Fibroblast of lung (primary cell): ENCODE data around the gene ZDHHC1. TPM values are rescaled to one million over a fixed set of nuclear protein-coding genes. Genes with fewer than 3 reads are reported as not detected.

ENCODE experiments used
- DNase-seq, 2 donors: peaks; one replicate each; pipeline versions ENCODE4 v3.0.0 to v3.0.0-alpha.2; 2010; ENCODE audit warnings: low read depth in 2 of 2
- H2AFZ ChIP-seq: 2 replicates; pipeline ENCODE4 v1.5.1; 2012; ENCODE audit warnings: low read length, control low read depth, inconsistent platforms
- H3K27ac ChIP-seq: 2 replicates; pipeline ENCODE4 v1.5.1; 2011; ENCODE audit warnings: low read length, control low read depth; ENCODE audit not compliant: insufficient read depth
- H3K27me3 ChIP-seq: 2 replicates; pipeline ENCODE4 v1.5.1; 2011; ENCODE audit warnings: mild to moderate bottlenecking, low read length; ENCODE audit not compliant: control insufficient read depth, insufficient read depth
- H3K36me3 ChIP-seq: 2 replicates; pipeline ENCODE4 v1.5.1; 2011; ENCODE audit warnings: low read length; ENCODE audit not compliant: control insufficient read depth, insufficient read depth
- H3K4me1 ChIP-seq: 2 replicates; pipeline ENCODE4 v1.5.1; 2011; ENCODE audit warnings: low read length; ENCODE audit not compliant: control insufficient read depth, insufficient read depth; ENCODE audit errors: extremely low read depth
- H3K4me2 ChIP-seq: 2 replicates; pipeline ENCODE4 v1.5.1; 2011; ENCODE audit warnings: low read length, control low read depth; ENCODE audit not compliant: insufficient read depth; ENCODE audit errors: extremely low read depth
- H3K4me3 ChIP-seq, 4 experiments: fragments of 200-600 bp in 1 of 4; sonication (generic) in 1 of 4; replicated peaks in 1 of 4; 2 replicates each; pipeline ENCODE4 v1.5.1; 2011 to 2016; ENCODE audit warnings: low read length in 4 of 4, low read depth in 3 of 4, mild to moderate bottlenecking in 3 of 4, control low read depth in 2 of 4, inconsistent platforms in 1 of 4, mixed read lengths in 1 of 4; ENCODE audit not compliant: insufficient read depth in 1 of 4; ENCODE audit errors: control extremely low read depth in 1 of 4
- H3K79me2 ChIP-seq: 2 replicates; pipeline ENCODE4 v1.5.1; 2012; ENCODE audit warnings: mild to moderate bottlenecking, low read length, inconsistent platforms; ENCODE audit not compliant: control insufficient read depth, insufficient read depth
- H3K9ac ChIP-seq: 2 replicates; pipeline ENCODE4 v1.5.1; 2011; ENCODE audit warnings: mild to moderate bottlenecking, low read length, control low read depth; ENCODE audit not compliant: insufficient read depth
- H3K9me3 ChIP-seq: 2 replicates; pipeline ENCODE4 v1.5.1; 2012; ENCODE audit warnings: low read depth, low read length; ENCODE audit not compliant: control insufficient read depth, insufficient read depth
- H4K20me1 ChIP-seq: 2 replicates; pipeline ENCODE4 v1.5.1; 2011; ENCODE audit warnings: low read length; ENCODE audit not compliant: control insufficient read depth, insufficient read depth; ENCODE audit errors: extremely low read depth
- CTCF ChIP-seq, 2 donors: IDR thresholded peaks in 1 of 2; conservative IDR thresholded peaks in 1 of 2; 1 replicate in 1 of 2; 2 replicates in 1 of 2; pipeline ENCODE4 v1.5.1; 2011 to 2012; ENCODE audit warnings: low read length in 2 of 2, control low read depth in 1 of 2, inconsistent platforms in 1 of 2, low read depth in 1 of 2, mild to moderate bottlenecking in 1 of 2
- EZH2 ChIP-seq: IDR thresholded peaks from 2 replicates; pipeline ENCODE4 v1.5.1; 2012; ENCODE audit warnings: low read length, control low read depth, mild to moderate bottlenecking; ENCODE audit errors: missing control alignments
- polyA plus RNA-seq, 2 donors: library from polyadenylated mRNA; depleted of rRNA in 1 of 2; stranded (reverse) in 1 of 2; unstranded in 1 of 2; fragments of >200 nt; gene quantifications; 2 replicates each; pipeline ENCODE4 v1.2.1, GENCODE V29; 2011 to 2012; ENCODE audit warnings: missing spikeins in 1 of 2
- total RNA-seq: library from RNA; depleted of rRNA; stranded (reverse); fragments of >200 nt; gene quantifications from 2 replicates; pipeline ENCODE4 v1.2.1, GENCODE V29; 2014

Gene ZDHHC1
- total and polyA plus RNA-seq, 2 donors (not counting 1 experiment from before 2014, with no cell fraction given) = 2.7 to 6.4 TPM

DNA sequence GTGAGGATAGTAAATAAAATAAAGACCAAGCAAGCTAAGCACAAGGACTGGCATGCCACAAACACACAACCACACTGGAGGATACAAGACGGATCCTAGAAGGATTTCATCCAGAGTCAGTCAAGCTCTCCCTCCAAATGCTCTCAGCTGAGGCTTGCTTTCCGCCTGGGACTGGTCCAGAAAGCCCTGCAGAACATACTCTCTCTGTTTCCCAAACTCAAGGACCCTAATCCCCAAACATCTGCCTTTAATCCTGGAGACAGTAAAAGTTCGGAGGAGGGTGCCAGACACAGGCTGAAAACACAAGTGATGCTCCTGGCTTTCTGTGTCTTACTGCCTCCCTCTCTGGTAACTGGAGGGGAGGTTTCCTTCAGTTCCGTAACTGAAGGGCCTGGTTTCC, 9.3 kb upstream of the ZDHHC1 start:
- Histone ChIP-seq H3K4me1 (no peaks in the 10 kb centered on the region), H3K27ac (no peak overlapping the region), H2AFZ (no peak overlapping the region), H3K4me3 (no peak overlapping the region), H4K20me1 (no peaks in the 10 kb centered on the region), H3K79me2 (no peaks in the 10 kb centered on the region), H3K27me3 (peaks cover 32% of the 10 kb centered on the region), H3K9ac (no peak overlapping the region), H3K36me3 (no peaks in the 10 kb centered on the region), H3K9me3 (no peaks in the 10 kb centered on the region), H3K4me2 (no peak overlapping the region)
- no peak for TF ChIP-seq CTCF (conservative IDR thresholded peaks at IDR 0.05 in 1 of 2, IDR thresholded peaks at IDR 0.05 in 1 of 2; ENCODE audit: low read depth in 1 of 2, low read length in 2 of 2)
- peak; percentile 28 for TF ChIP-seq EZH2
- no peak for DNase-seq

DNA sequence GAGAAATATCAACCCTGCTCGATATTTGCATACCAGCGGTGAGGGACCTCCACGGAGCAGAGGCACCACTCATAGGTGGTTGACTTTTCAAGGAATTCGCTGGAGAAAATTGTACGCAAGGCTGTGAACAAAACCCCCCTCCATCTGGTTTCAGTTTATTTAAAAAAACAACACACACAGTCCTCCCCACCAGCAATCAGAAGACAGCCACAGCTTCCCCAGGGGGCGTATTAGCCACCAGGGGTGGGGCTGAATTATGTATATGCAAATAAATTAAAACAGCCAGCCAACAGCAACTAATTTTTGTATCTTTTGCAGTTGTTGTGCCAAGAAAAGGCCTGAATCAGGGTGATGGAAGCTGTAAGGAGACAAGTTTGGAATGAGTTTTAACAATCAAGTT, 8.8 kb upstream of the ZDHHC1 start:
- no peak for DNase-seq
- no peaks in the 10 kb centered on the region for H3K36me3 ChIP-seq
- no peak overlapping the region for H3K4me3 ChIP-seq
- no peaks in the 10 kb centered on the region for H3K4me1 ChIP-seq
- peaks cover 27% of the 10 kb centered on the region for H3K27me3 ChIP-seq
- no peak overlapping the region for H2AFZ ChIP-seq
- H3K9me3 ChIP-seq = no peaks in the 10 kb centered on the region
- H3K9ac ChIP-seq = no peak overlapping the region
- H3K4me2 ChIP-seq = no peak overlapping the region
- no peak overlapping the region for H3K27ac ChIP-seq
- no peaks in the 10 kb centered on the region for H3K79me2 ChIP-seq
- H4K20me1 ChIP-seq = no peaks in the 10 kb centered on the region
- TF ChIP-seq EZH2 (no peak), CTCF (conservative IDR thresholded peaks at IDR 0.05 in 1 of 2, IDR thresholded peaks at IDR 0.05 in 1 of 2; ENCODE audit: low read depth in 1 of 2, low read length in 2 of 2) (no peak)

- H3K4me1 ChIP-seq = no peaks in the 10 kb centered on the region
- no peaks in the 10 kb centered on the region for H3K36me3 ChIP-seq
- no peak overlapping the region for H3K4me2 ChIP-seq
- no peak overlapping the region for H3K4me3 ChIP-seq
- H3K27ac ChIP-seq = no peak overlapping the region
- H3K9me3 ChIP-seq = no peaks in the 10 kb centered on the region
- no peak for DNase-seq
- no peak overlapping the region for H3K9ac ChIP-seq
- H2AFZ ChIP-seq = no peak overlapping the region
- no peaks in the 10 kb centered on the region for H4K20me1 ChIP-seq
- TF ChIP-seq EZH2 (no peak), CTCF (conservative IDR thresholded peaks at IDR 0.05 in 1 of 2, IDR thresholded peaks at IDR 0.05 in 1 of 2; ENCODE audit: low read depth in 1 of 2, low read length in 2 of 2) (no peak)
- H3K27me3 ChIP-seq = peaks cover 19% of the 10 kb centered on the region
- no peaks in the 10 kb centered on the region for H3K79me2 ChIP-seq
Observed at GRCh38 chr16:67424261-67424615, 8.0 kb upstream of the ZDHHC1 start.
